HK-2 (cell line): ENCODE results near the gene PLEKHH1.

Source experiments
- DNase-seq: peaks from one replicate; pipeline ENCODE4 v3.0.0-alpha.2; 2018; ENCODE audit not compliant: unreplicated experiment

PLEKHH1 gene

GRCh38 chr14:67532998-67533753, at the start of gene PLEKHH1:
PLEKHH1 (plus strand) TSS chr14:67533290; CDS start chr14:67541868, 8,578 bp downstream.
- DNase-seq = peak; percentile 81

GRCh38 chr14:67483579-67484285, 49.4 kb upstream of the PLEKHH1 start:
- DNase-seq = no peak

- DNase-seq = no peak
These were observed 47.5 kb upstream of the PLEKHH1 start for GRCh38 chr14:67485501-67486095.

GRCh38 chr14:67486890-67487289, 46.2 kb upstream of the PLEKHH1 start:
- no peak for DNase-seq

- DNase-seq = no peak
These were observed 45.8 kb upstream of the PLEKHH1 start for GRCh38 chr14:67487332-67487731.

GRCh38 chr14:67487937-67488893, 44.9 kb upstream of the PLEKHH1 start, which contains the start of gene TMEM229B:
TMEM229B (minus strand) TSS chr14:67488721; CDS start chr14:67473923, 14,798 bp downstream.
- DNase-seq = no peak

- DNase-seq = no peak
These were observed 42.9 kb upstream of the PLEKHH1 start for GRCh38 chr14:67490196-67490595.

GRCh38 chr14:67491285-67491684, 41.8 kb upstream of the PLEKHH1 start:
- no peak for DNase-seq

- DNase-seq = no peak
These were observed 41.2 kb upstream of the PLEKHH1 start for GRCh38 chr14:67491741-67492507.

GRCh38 chr14:67492538-67492937, 40.6 kb upstream of the PLEKHH1 start:
- DNase-seq = no peak

- no peak for DNase-seq
These were observed 39.9 kb upstream of the PLEKHH1 start for GRCh38 chr14:67493092-67493717.

- no peak for DNase-seq
These were observed 37.3 kb upstream of the PLEKHH1 start for GRCh38 chr14:67495827-67496226.

GRCh38 chr14:67497216-67497615, 35.9 kb upstream of the PLEKHH1 start:
- no peak for DNase-seq

GRCh38 chr14:67497716-67498115, 35.4 kb upstream of the PLEKHH1 start:
- DNase-seq = no peak

- DNase-seq = no peak
These were observed 32.1 kb upstream of the PLEKHH1 start for GRCh38 chr14:67500981-67501380.

GRCh38 chr14:67501670-67502069, 31.4 kb upstream of the PLEKHH1 start:
- no peak for DNase-seq

- DNase-seq = no peak
These were observed 30.2 kb upstream of the PLEKHH1 start for GRCh38 chr14:67502867-67503266.

- no peak for DNase-seq
These were observed 29.8 kb upstream of the PLEKHH1 start for GRCh38 chr14:67503331-67503730.

GRCh38 chr14:67505254-67505653, 27.8 kb upstream of the PLEKHH1 start:
- DNase-seq = no peak

GRCh38 chr14:67508956-67509355, 24.1 kb upstream of the PLEKHH1 start:
- DNase-seq = no peak
